Measurements from ENCODE around the gene CHST11.

DNA sequence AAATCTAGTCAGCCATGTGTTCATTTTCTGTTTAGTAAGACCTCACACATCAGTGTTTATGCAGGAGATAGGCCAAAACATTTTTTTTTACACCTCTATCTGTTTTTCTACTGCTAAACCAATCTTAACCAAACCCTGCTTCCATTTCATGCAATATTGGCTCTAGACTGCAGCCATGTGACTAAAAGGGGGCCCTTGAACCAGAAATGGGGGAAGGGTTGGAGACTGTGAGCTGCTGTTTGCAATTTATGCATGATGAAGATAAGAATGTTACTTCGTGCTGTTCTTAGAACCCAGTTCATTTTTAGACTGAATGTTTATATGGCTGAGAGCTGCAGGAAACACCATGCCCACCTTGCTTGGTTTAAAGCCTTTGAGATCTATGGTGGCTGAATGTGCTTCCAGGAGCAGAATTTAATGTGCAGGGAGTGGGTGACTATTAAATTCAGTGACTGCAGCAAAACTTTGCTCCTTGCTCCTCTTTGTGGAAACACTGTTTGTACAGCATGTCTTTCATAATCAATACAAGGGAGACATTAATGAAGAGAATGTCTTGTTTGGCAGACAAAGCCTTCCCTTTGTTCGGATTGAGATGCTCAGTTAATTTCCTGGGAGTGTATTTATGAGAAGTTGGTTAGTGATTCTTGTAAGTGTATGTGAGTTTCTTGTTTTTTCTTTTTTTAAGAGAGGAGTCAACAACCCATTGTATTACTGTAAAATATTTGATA is 53.6 kb downstream of the CHST11 start:
- TF ChIP-seq, protein P1, sequence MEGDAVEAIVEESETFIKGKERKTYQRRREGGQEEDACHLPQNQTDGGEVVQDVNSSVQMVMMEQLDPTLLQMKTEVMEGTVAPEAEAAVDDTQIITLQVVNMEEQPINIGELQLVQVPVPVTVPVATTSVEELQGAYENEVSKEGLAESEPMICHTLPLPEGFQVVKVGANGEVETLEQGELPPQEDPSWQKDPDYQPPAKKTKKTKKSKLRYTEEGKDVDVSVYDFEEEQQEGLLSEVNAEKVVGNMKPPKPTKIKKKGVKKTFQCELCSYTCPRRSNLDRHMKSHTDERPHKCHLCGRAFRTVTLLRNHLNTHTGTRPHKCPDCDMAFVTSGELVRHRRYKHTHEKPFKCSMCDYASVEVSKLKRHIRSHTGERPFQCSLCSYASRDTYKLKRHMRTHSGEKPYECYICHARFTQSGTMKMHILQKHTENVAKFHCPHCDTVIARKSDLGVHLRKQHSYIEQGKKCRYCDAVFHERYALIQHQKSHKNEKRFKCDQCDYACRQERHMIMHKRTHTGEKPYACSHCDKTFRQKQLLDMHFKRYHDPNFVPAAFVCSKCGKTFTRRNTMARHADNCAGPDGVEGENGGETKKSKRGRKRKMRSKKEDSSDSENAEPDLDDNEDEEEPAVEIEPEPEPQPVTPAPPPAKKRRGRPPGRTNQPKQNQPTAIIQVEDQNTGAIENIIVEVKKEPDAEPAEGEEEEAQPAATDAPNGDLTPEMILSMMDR (conservative IDR thresholded peaks at IDR 0.05 in 1 of 2, IDR thresholded peaks at IDR 0.05 in 1 of 2; ENCODE audit: extremely low read depth in 1 of 2, insufficient read depth in 1 of 2, low read depth in 1 of 2, low read length in 2 of 2): no peak
- TF ChIP-seq EZH2 (IDR thresholded peaks at IDR 0.05; ENCODE audit: borderline replicate concordance, low read length): no peak
